Measurements from ENCODE around the gene EYA3. TPM values are rescaled to one million over a fixed set of nuclear protein-coding genes. Genes with fewer than 3 reads are reported as not detected.
A peak's percentile ranks its signal among the peaks of the same experiment; 100 is the strongest.

EYA3 gene
- total RNA-seq, 2 donors from 2014 or later = 13.6 to 15.6 TPM

DNA sequence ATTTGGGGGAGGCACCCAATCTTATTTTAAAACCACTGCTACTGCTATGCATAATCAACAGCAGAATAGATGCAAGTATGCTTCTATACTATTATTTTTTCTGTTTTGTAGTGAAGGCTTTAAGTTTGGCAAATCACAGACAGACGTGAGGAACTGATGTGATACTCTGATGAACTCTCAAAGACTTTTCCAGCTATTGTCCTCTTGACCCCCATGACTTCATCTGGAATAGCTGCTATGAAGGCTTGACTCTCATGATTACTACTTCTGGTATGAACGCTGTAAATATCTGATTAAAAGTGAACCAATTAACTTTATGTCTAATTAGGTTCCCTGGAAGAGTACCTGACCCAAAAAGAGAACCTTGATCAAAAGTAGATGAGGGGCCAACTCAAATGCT lies 49.1 kb downstream of the EYA3 start:
- Histone ChIP-seq H3K36me3 (peaks cover 36% of the 10 kb centered on the region), H3K9me3 (no peaks in the 10 kb centered on the region), H3K4me3 (no peak overlapping the region), H3K27ac (no peak overlapping the region), H3K4me1 (no peaks in the 10 kb centered on the region), H3K27me3 (no peaks in the 10 kb centered on the region)
- no peak for TF ChIP-seq CTCF (IDR thresholded peaks at IDR 0.05)
- DNase-seq (ENCODE audit: low spot score) = no peak

GRCh38 chr1:28037946-28038345 lies 50.5 kb downstream of the EYA3 start:
- H3K27ac ChIP-seq = no peak overlapping the region
- H3K27me3 ChIP-seq = no peaks in the 10 kb centered on the region
- no peaks in the 10 kb centered on the region for H3K9me3 ChIP-seq
- TF ChIP-seq CTCF (IDR thresholded peaks at IDR 0.05) = no peak
- H3K4me1 ChIP-seq = no peaks in the 10 kb centered on the region
- H3K4me3 ChIP-seq = no peak overlapping the region
- H3K36me3 ChIP-seq = peaks cover 32% of the 10 kb centered on the region
- DNase-seq (ENCODE audit: low spot score) = no peak

DNA sequence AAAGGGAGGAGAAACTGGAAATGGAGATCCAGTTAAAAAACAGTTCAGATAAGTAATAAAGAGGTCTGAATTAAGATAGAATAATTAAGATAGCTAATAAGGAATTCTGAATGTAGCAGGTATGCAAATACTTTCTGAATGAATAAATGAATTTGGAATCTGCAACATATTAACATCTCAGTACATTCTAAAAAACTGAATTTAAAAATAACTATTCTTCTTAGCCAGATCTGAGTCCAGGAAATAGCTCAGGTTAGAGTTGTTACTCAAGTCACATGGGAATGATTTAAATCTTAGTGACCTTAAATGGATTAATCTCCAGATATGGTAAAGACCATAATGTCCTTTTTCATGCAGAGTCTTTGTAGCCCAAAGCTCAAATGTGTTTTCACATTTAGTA lies 51.2 kb downstream of the EYA3 start:
- Histone ChIP-seq H3K36me3 (peaks cover 29% of the 10 kb centered on the region), H3K4me1 (no peaks in the 10 kb centered on the region), H3K4me3 (no peak overlapping the region), H3K27me3 (no peaks in the 10 kb centered on the region), H3K27ac (no peak overlapping the region), H3K9me3 (no peaks in the 10 kb centered on the region)
- no peak for DNase-seq (ENCODE audit: low spot score)
- TF ChIP-seq CTCF (IDR thresholded peaks at IDR 0.05) = no peak

DNA sequence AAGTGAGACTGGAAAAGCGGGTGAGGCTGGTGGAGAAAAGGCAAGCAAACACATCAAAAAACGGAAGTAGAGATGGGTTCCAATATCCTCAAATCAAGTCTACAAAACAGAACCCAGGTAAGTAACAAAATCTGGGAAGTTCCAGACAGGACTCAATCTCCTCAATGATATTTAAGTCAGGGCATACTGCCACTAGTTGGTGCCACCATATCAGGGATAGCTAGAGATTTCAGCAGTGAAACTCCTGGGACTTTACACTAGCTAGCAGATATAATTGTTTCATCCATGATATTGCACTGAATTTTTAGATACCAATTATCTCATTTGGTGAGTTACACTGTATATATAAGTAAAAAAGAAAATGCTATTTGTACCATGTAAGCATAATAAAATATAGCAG lies 52.0 kb downstream of the EYA3 start:
- no peaks in the 10 kb centered on the region for H3K27me3 ChIP-seq
- H3K4me3 ChIP-seq = no peak overlapping the region
- no peak overlapping the region for H3K27ac ChIP-seq
- DNase-seq (ENCODE audit: low spot score) = no peak
- peaks cover 21% of the 10 kb centered on the region for H3K36me3 ChIP-seq
- H3K9me3 ChIP-seq = no peaks in the 10 kb centered on the region
- peaks cover 0 to 5% of the 10 kb centered on the region in 2 donors for H3K4me1 ChIP-seq
- peak in 1 of 2 donors; percentile 39 for TF ChIP-seq CTCF (IDR thresholded peaks at IDR 0.05)

GRCh38 chr1:28035420-28035819 lies 53.0 kb downstream of the EYA3 start:
- TF ChIP-seq CTCF (IDR thresholded peaks at IDR 0.05) = no peak
- Histone ChIP-seq H3K27ac (no peak overlapping the region), H3K9me3 (no peaks in the 10 kb centered on the region), H3K36me3 (peaks cover 11% of the 10 kb centered on the region), H3K4me1 (peaks cover 0 to 8% of the 10 kb centered on the region in 2 donors), H3K27me3 (no peaks in the 10 kb centered on the region), H3K4me3 (no peak overlapping the region)
- no peak for DNase-seq (ENCODE audit: low spot score)

GRCh38 chr1:28032281-28032680 lies 56.1 kb downstream of the EYA3 start:
- Histone ChIP-seq H3K27ac (no peak overlapping the region), H3K4me3 (no peak overlapping the region), H3K27me3 (no peaks in the 10 kb centered on the region), H3K36me3 (peaks cover 7% of the 10 kb centered on the region), H3K9me3 (no peaks in the 10 kb centered on the region), H3K4me1 (peaks cover 0 to 23% of the 10 kb centered on the region in 2 donors)
- no peak for TF ChIP-seq CTCF (IDR thresholded peaks at IDR 0.05)
- DNase-seq (ENCODE audit: low spot score) = no peak

Measured in right atrium auricular region (tissue), 2 donors.